B cell (primary cell): ENCODE measurements around the gene IL1RL2.

ENCODE experiments used
- EZH2 ChIP-seq: IDR thresholded peaks from 2 replicates; pipeline ENCODE4 v1.6.1; 2012; ENCODE audit warnings: borderline replicate concordance, low read depth, mild to moderate bottlenecking, moderate library complexity, low read length; ENCODE audit not compliant: insufficient read depth, poor library complexity, severe bottlenecking
- TF ChIP-seq, protein P1 (sequence below): fragments of 200-600 bp; IDR thresholded peaks from one replicate; pipeline ENCODE4 v1.8.0; 2022; ENCODE audit warnings: antibody characterized with exemption, mild to moderate bottlenecking

DNA sequence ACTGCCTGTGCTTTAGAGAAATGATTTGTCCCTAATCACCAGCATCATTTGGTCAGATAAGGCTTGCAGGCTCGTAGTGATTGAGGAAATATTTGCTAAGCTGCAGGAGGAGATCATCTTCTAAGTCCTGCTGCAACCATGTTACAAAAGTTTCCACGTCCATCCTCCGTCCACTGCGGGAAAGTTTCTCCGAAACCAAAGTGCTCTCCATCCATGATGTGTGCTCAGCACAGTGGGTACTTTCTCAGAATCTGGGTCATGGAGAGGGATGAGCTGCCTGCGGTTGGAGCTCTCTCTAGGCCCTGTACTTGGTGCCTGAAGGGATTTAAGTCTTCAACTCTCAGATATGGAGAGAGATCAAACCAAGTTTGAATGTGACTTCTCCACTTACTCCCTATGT is 39.3 kb downstream of the IL1RL2 start:
- TF ChIP-seq, protein P1, sequence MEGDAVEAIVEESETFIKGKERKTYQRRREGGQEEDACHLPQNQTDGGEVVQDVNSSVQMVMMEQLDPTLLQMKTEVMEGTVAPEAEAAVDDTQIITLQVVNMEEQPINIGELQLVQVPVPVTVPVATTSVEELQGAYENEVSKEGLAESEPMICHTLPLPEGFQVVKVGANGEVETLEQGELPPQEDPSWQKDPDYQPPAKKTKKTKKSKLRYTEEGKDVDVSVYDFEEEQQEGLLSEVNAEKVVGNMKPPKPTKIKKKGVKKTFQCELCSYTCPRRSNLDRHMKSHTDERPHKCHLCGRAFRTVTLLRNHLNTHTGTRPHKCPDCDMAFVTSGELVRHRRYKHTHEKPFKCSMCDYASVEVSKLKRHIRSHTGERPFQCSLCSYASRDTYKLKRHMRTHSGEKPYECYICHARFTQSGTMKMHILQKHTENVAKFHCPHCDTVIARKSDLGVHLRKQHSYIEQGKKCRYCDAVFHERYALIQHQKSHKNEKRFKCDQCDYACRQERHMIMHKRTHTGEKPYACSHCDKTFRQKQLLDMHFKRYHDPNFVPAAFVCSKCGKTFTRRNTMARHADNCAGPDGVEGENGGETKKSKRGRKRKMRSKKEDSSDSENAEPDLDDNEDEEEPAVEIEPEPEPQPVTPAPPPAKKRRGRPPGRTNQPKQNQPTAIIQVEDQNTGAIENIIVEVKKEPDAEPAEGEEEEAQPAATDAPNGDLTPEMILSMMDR = no peak
- TF ChIP-seq EZH2 = no peak
